ENCODE measurements around the gene BSPH1. TPM values are rescaled to one million over a fixed set of nuclear protein-coding genes. Genes with fewer than 3 reads are reported as not detected.
"Not testable (repeated sequence)": the region's sequence is repeated elsewhere in the genome, so short reads cannot be mapped to it uniquely, and the experiment has no call there.

The BSPH1 gene
- total RNA-seq = not detected

- DNase-seq (ENCODE audit: low spot score in 2 of 2) = no peak
- no peak for FAIRE-seq
Measured at GRCh38 chr19:47992070-47992469, at the start of gene BSPH1. Gene BSPH1, minus strand, starts transcription at chr19:47992170. Its CDS starts 89 bp downstream, at chr19:47992081.

DNA sequence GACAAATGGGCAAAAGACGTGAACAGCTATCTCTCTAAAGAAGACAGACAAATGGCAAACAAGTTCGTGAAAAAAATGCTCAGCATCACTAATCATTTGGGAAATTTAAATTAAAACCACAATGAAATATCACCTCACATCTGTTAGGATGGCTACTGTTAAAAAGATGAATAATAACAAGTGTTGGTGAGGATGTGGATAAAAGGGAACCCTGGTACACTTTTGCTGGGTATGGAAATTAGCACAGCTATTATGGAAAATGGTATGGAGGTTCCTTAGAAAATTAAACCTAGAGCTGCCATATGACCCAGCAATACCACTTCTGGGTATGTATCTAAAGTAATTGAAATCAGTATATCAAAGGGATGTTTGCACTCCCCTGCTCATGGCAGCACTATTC lies 44.8 kb upstream of the BSPH1 start:
- no peak for DNase-seq (ENCODE audit: low spot score in 2 of 2)
- FAIRE-seq = no peak

- DNase-seq (ENCODE audit: low spot score in 2 of 2) = no peak
- FAIRE-seq = no peak
Measured at GRCh38 chr19:48033604-48034003, 41.6 kb upstream of the BSPH1 start.

DNA sequence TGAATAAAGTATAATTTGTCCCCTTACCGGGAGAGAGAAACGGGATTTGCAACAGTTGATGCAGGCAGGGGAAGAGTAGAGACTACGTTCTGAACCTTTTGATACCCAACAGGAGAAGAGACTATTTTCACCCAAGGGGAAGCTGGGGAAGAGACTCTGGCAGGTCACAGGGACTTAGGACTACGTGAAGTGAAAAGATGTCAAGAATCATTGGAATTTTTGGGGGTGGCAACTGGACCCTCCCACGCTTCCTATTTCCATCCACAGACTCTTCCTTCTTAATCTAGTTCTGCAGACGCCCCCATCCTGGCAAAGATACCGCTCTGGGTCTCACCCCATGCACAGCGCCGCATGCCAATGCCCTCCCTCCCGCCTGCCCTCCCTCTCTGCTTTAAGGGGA lies 38.1 kb upstream of the BSPH1 start:
- FAIRE-seq = no peak

GRCh38 chr19:48029431-48029830 lies 37.5 kb upstream of the BSPH1 start:
- FAIRE-seq = no peak
- DNase-seq (ENCODE audit: low spot score in 2 of 2) = no peak

More for the DNA sequence above, 38.1 kb upstream of the BSPH1 start:
- DNase-seq (ENCODE audit: low spot score in 2 of 2) = no peak

GRCh38 chr19:48025480-48025879 lies 33.5 kb upstream of the BSPH1 start:
- DNase-seq (ENCODE audit: low spot score in 2 of 2) (no peak), FAIRE-seq (no peak)

GRCh38 chr19:48023518-48023917 lies 31.5 kb upstream of the BSPH1 start:
- FAIRE-seq (no peak), DNase-seq (ENCODE audit: low spot score in 2 of 2) (no peak)

GRCh38 chr19:48023011-48023410 lies 31.0 kb upstream of the BSPH1 start:
- DNase-seq (ENCODE audit: low spot score in 2 of 2) (no peak), FAIRE-seq (no peak)

DNA sequence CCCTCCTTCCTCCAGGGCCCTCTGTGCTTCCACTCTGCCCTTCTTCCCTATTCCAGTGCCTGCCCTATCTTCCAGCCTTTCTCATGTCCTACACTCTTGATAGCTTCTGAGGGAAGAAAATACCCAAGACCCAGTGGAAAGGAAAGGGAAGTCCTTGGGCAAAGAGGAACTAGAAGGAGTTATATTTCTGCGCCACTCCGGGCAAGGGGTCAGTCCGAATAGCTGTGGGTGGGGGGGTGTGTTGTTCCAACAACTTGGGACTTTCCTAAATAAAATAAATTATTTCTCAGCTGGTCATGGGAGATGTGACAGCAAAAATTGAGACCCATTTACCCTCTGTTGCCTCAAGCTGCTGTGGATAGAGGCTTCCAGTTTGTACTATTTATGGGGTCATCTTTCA lies 28.7 kb upstream of the BSPH1 start:
- DNase-seq (ENCODE audit: low spot score in 2 of 2) (no peak), FAIRE-seq (no peak)

DNA sequence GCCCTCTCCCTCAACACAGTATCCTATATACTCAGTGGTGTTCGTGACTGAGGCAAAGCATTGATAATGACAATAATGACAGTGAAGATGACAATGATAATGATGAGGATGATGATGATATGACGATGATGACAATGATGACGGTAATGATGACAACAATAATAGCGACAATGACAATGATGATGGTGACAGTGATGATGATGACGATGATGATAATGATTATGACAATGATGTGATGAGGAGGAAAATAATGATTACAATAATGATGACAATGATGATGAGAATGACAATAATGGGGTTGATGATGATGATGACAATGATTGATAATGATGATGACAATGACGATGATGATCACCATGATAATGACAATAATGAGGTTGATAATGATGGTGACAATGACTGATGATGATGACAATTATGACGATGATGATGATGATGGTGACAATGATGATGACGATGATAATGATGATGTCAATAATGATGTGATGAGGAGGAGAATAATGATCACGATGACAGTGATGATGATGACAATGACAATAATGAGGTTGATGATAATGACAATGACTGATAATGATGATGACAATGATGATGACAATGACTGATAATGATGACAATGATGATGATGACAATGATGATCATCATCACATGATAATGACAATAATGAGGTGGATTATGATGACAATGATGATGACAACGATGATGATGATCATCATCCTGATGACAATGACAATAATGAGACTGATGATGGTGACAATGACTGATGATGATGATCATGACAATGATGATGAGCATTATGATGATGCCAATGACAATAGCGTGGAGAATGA lies 19.2 kb upstream of the BSPH1 start:
- FAIRE-seq = no peak
- DNase-seq (ENCODE audit: low spot score in 2 of 2) = no peak

DNA sequence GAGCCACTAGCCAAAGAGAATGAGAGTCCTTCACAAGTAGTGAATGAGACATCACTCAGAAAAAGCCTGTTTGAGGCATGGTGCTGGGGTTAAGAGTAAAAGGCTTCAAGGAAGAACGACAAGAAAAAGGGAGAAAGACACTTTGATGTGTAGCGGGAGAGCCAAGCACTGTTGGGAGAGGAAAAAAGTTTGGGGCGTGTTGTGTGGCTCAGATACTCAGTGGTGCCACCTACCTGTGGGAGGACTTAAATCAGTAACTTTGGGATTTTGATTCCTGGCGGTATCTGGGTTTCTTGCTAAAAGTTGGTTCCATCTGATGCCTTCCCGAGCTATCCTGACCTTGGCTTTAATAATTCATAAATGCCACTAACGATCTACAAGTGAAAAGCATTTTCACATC lies 14.8 kb upstream of the BSPH1 start:
- no peak for FAIRE-seq
- DNase-seq (ENCODE audit: low spot score in 2 of 2) = no peak

DNA sequence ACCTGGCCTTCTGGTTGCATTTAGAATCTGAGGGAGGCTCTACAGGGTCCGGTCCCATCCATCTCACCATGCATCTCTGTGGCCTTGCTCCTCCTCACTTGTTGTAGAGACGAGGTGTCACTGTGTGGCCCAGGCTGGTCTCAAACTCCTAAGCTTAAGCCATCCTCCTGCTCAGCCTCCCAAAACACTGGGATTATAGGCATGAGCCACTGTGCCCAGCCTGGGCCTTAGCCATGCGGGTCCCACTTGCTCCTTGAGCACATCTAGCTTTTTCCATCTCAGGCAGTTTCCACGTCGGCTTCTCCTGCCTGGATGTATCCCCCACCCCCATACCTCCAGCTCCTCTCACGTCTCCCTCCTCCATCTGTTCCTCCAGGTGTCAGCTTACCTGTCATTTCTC lies 12.3 kb upstream of the BSPH1 start:
- no peak for FAIRE-seq
- no peak for DNase-seq (ENCODE audit: low spot score in 2 of 2)

- no peak for FAIRE-seq
- no peak for DNase-seq (ENCODE audit: low spot score in 2 of 2)
Measured at GRCh38 chr19:48000846-48001245, 8.9 kb upstream of the BSPH1 start.

- FAIRE-seq (no peak), DNase-seq (ENCODE audit: low spot score in 2 of 2) (no peak)
Measured at GRCh38 chr19:47998800-47999199, 6.8 kb upstream of the BSPH1 start.

- FAIRE-seq (no peak), DNase-seq (ENCODE audit: low spot score in 2 of 2) (no peak)
Measured at GRCh38 chr19:47996230-47996727, 4.3 kb upstream of the BSPH1 start.

GRCh38 chr19:47994209-47994802 lies 2.3 kb upstream of the BSPH1 start, which contains the start of gene ELSPBP1:
Gene ELSPBP1, plus strand, starts transcription at chr19:47994632. Its CDS starts 14,036 bp downstream, at chr19:48008668.
- DNase-seq (ENCODE audit: low spot score in 2 of 2) (no peak), FAIRE-seq (no peak)

GRCh38 chr19:47991191-47991808 lies 670 bp downstream of the BSPH1 start:
- DNase-seq (ENCODE audit: low spot score in 2 of 2) (no peak), FAIRE-seq (no peak)

DNA sequence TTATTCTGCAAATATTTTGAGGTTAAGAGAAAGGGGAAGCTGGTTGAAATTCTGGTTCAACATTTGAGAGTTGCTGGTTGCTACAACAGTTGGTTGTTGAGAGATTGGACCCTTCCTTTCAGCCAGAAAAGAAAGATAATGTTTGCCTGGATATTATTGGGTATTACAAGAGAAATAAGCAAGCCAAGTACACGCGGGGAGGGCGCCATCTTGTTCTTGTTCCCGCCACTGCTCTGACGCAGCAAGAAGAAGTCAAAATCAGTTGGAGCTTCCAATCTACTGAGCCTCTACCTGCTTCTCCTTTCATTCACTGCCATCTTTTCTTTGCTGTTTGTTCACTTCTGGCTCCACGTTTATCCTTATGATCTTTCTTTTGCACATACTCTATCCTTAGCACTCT lies 18.4 kb downstream of the BSPH1 start:
- no peak for DNase-seq (ENCODE audit: low spot score in 2 of 2)
- FAIRE-seq = no peak

DNA sequence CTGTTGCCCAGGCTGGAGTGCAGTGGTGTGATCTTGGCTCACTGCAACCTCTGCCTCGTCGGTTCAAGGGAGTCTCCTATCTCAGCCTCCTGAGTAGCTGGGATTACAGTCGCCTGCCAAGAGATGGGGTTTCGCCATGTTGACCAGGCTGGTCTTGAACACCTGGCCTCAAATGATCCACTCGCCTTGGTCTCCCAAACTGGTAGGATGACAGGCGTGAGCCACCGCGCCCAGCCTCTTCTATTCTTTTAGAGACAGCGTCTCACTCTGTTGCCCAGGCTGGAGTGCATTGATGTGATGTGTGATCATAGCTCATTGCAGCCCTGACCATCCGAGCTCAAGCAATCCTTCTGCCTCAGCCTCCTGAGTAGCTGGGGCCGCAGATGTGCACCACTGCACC lies 36.0 kb downstream of the BSPH1 start:
- DNase-seq (ENCODE audit: low spot score in 2 of 2); FAIRE-seq: not testable (repeated sequence)

DNA sequence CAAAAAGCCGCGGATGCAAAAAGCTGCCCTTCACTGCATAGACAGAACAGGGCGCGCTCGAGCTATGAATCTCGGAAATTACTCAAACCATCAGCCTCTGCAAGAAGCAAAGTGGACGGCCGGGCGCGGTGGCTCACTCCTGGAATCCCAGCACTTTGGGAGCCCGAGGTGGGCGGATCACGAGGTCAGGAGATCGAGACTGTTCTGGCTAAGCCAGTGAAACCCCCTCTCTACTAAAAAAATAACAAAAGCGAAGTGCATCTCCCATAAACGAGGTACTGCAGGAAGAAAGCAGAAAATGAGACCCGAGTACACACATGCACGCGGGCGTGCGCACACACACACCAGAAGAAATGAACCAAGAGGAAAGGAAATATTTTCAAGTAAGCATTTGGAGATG lies 39.8 kb downstream of the BSPH1 start:
- not testable (repeated sequence) for DNase-seq (ENCODE audit: low spot score in 2 of 2); FAIRE-seq

GRCh38 chr19:47949852-47950521 lies 42.0 kb downstream of the BSPH1 start:
- FAIRE-seq; DNase-seq (ENCODE audit: low spot score in 2 of 2): not testable (repeated sequence)

Measured in frontal cortex (tissue), 4 donors.